ENCODE measurements around the gene APOE.

GRCh38 chr19:44889830-44890365 lies 15.7 kb upstream of the APOE start:
- TF ChIP-seq EZH2 (IDR thresholded peaks at IDR 0.05; ENCODE audit: insufficient read depth, low read length) (no peak), CTCF (IDR thresholded peaks at IDR 0.05; ENCODE audit: insufficient read depth, low read depth, low read length) (no peak)

Measured in astrocyte (in vitro differentiated cells and primary cell).